Mesendoderm (in vitro differentiated cells): Measurements from ENCODE around the gene LYRM2.

Experiments used
- DNase-seq: peaks from one replicate; pipeline ENCODE4 v3.0.0; 2013
- H2AK5ac ChIP-seq: 2 replicates; pipeline ENCODE4 v1.6.1; 2013; ENCODE audit warnings: low read length, inconsistent platforms
- H2BK120ac ChIP-seq: 2 replicates; pipeline ENCODE4 v1.6.1; 2013; ENCODE audit warnings: low read depth, mild to moderate bottlenecking, low read length, moderate library complexity, mixed read lengths
- H2BK15ac ChIP-seq: replicated peaks from 2 replicates; pipeline ENCODE4 v1.6.1; 2013; ENCODE audit warnings: low read depth, mild to moderate bottlenecking, moderate library complexity
- H2BK5ac ChIP-seq: 2 replicates; pipeline ENCODE4 v1.6.1; 2013; ENCODE audit warnings: low read length, inconsistent platforms
- H3K18ac ChIP-seq: 2 replicates; pipeline ENCODE4 v1.6.1; 2013; ENCODE audit warnings: mild to moderate bottlenecking, low read length, mixed read lengths
- H3K23ac ChIP-seq: one replicate; pipeline ENCODE4 v1.6.1; 2013; ENCODE audit warnings: low read length
- H3K27ac ChIP-seq: 2 replicates; pipeline ENCODE4 v1.5.1; 2013; ENCODE audit warnings: low read depth, mild to moderate bottlenecking, inconsistent platforms, low read length, moderate library complexity
- H3K27me3 ChIP-seq: 2 replicates; pipeline ENCODE4 v1.6.1; 2013; ENCODE audit warnings: low read length, control low read depth, mild to moderate bottlenecking, inconsistent platforms; ENCODE audit not compliant: insufficient read depth, poor library complexity
- H3K36me3 ChIP-seq: 2 replicates; pipeline ENCODE4 v1.6.1; 2013; ENCODE audit warnings: low read length, inconsistent platforms; ENCODE audit not compliant: control insufficient read depth, insufficient read depth
- H3K4ac ChIP-seq: one replicate; pipeline ENCODE4 v1.6.1; 2013; ENCODE audit warnings: low read depth, mild to moderate bottlenecking, low read length, moderate library complexity
- H3K4me1 ChIP-seq: 2 replicates; pipeline ENCODE4 v1.6.1; 2013; ENCODE audit warnings: low read depth, low read length, inconsistent platforms; ENCODE audit not compliant: control insufficient read depth
- H3K4me2 ChIP-seq: 2 replicates; pipeline ENCODE4 v1.6.1; 2013; ENCODE audit warnings: low read length
- H3K4me3 ChIP-seq: 2 replicates; pipeline ENCODE4 v1.5.1; 2013; ENCODE audit warnings: mild to moderate bottlenecking, low read length
- H3K56ac ChIP-seq: one replicate; pipeline ENCODE4 v1.6.1; 2013; ENCODE audit warnings: low read length
- H3K79me1 ChIP-seq: 2 replicates; pipeline ENCODE4 v1.6.1; 2013; ENCODE audit warnings: low read length, inconsistent platforms
- H3K79me2 ChIP-seq: 2 replicates; pipeline ENCODE4 v1.6.1; 2013; ENCODE audit warnings: mild to moderate bottlenecking, low read length; ENCODE audit not compliant: control insufficient read depth, insufficient read depth
- H3K9ac ChIP-seq: 2 replicates; pipeline ENCODE4 v1.6.1; 2013; ENCODE audit warnings: low read length, inconsistent platforms
- H4K5ac ChIP-seq: one replicate; pipeline ENCODE4 v1.6.1; 2013; ENCODE audit warnings: low read length
- H4K8ac ChIP-seq: one replicate; pipeline ENCODE4 v1.6.1; 2013; ENCODE audit warnings: low read depth, mild to moderate bottlenecking, control low read depth, low read length, moderate library complexity
- WGBS: extraction: QIAGEN DNeasy Blood & Tissue Kit; methylation state at CpG from one replicate; pipeline ENCODE4 v1.1.7; 2013; ENCODE audit warnings: low lambda C conversion rate, missing lambda C conversion rate; ENCODE audit not compliant: insufficient coverage; ENCODE audit errors: extremely low coverage; 5-methylcytosine and 5-hydroxymethylcytosine counted together

Gene LYRM2

GRCh38 chr6:89660981-89661380 is 22.4 kb upstream of the LYRM2 start:
- no peak for DNase-seq
- Histone ChIP-seq H3K9ac (no peak overlapping the region), H3K4ac (no peak overlapping the region), H3K4me2 (no peak overlapping the region), H2AK5ac (no peak overlapping the region), H2BK15ac (no peak overlapping the region), H3K27me3 (no peaks in the 10 kb centered on the region), H3K36me3 (peaks cover 11% of the 10 kb centered on the region), H4K5ac (no peak overlapping the region), H3K27ac (no peak overlapping the region), H3K56ac (no peak overlapping the region), H3K79me2 (no peaks in the 10 kb centered on the region), H3K4me1 (no peaks in the 10 kb centered on the region), H3K4me3 (no peak overlapping the region), H3K23ac (no peak overlapping the region), H3K79me1 (no peaks in the 10 kb centered on the region), H4K8ac (no peak overlapping the region), H2BK120ac (no peak overlapping the region), H2BK5ac (no peak overlapping the region), H3K18ac (no peak overlapping the region)
- no CpG with 5 or more reads among the region's 4 CpGs for WGBS

GRCh38 chr6:89657445-89658158 is 19.1 kb upstream of the LYRM2 start:
- no peak overlapping the region for H3K27ac ChIP-seq
- no peak overlapping the region for H3K9ac ChIP-seq
- no peak overlapping the region for H3K18ac ChIP-seq
- no peak overlapping the region for H2BK5ac ChIP-seq
- no peak overlapping the region for H2BK120ac ChIP-seq
- no peaks in the 10 kb centered on the region for H3K79me1 ChIP-seq
- peaks cover 13% of the 10 kb centered on the region for H3K36me3 ChIP-seq
- no peak overlapping the region for H2AK5ac ChIP-seq
- no peak overlapping the region for H4K5ac ChIP-seq
- no peak overlapping the region for H3K4me3 ChIP-seq
- no CpG with 5 or more reads among the region's 13 CpGs for WGBS
- no peak overlapping the region for H3K4ac ChIP-seq
- no peak overlapping the region for H3K56ac ChIP-seq
- no peak overlapping the region for H3K4me2 ChIP-seq
- H3K23ac ChIP-seq = no peak overlapping the region
- DNase-seq = no peak
- H4K8ac ChIP-seq = no peak overlapping the region
- no peaks in the 10 kb centered on the region for H3K4me1 ChIP-seq
- no peak overlapping the region for H2BK15ac ChIP-seq
- no peaks in the 10 kb centered on the region for H3K79me2 ChIP-seq
- no peaks in the 10 kb centered on the region for H3K27me3 ChIP-seq

DNA sequence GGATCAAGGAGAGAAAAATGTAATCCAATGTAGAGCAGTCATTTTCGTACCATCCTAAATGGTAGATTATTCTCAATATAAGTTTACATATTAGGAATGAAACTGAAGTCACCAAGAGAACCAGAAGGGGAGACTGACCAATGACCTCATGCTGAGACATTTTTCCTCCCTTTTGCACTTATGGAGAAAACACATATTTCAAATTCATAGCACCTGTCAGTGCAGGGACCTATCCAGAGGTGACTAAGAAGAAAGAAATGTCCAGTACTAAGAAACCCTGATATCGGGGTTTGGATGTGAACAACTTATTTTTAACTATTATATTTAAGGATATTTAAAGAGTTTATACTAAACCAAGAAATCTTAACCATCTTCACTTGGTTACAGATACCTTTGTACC is 16.6 kb upstream of the LYRM2 start:
- Histone ChIP-seq H3K36me3 (peaks cover 13% of the 10 kb centered on the region), H3K27me3 (no peaks in the 10 kb centered on the region), H3K9ac (no peak overlapping the region), H3K79me2 (no peaks in the 10 kb centered on the region), H2BK5ac (no peak overlapping the region), H3K4me3 (no peak overlapping the region), H3K23ac (no peak overlapping the region), H2BK15ac (no peak overlapping the region), H3K18ac (no peak overlapping the region), H3K4me1 (no peaks in the 10 kb centered on the region), H2BK120ac (no peak overlapping the region), H3K79me1 (no peaks in the 10 kb centered on the region), H3K27ac (no peak overlapping the region), H3K4me2 (no peak overlapping the region), H2AK5ac (no peak overlapping the region), H4K5ac (no peak overlapping the region), H3K56ac (no peak overlapping the region), H3K4ac (no peak overlapping the region), H4K8ac (no peak overlapping the region)
- DNase-seq = no peak
- no CpG with 5 or more reads among the region's 2 CpGs for WGBS

GRCh38 chr6:89650579-89650978 is 12.0 kb upstream of the LYRM2 start:
- no peak overlapping the region for H3K27ac ChIP-seq
- no peak overlapping the region for H3K4me2 ChIP-seq
- no peak overlapping the region for H4K5ac ChIP-seq
- no peak overlapping the region for H3K4me3 ChIP-seq
- H3K56ac ChIP-seq = no peak overlapping the region
- no CpG with 5 or more reads among the region's 8 CpGs for WGBS
- peaks cover 11% of the 10 kb centered on the region for H3K36me3 ChIP-seq
- no peak for DNase-seq
- H2BK5ac ChIP-seq = no peak overlapping the region
- no peak overlapping the region for H2BK15ac ChIP-seq
- no peaks in the 10 kb centered on the region for H3K27me3 ChIP-seq
- no peak overlapping the region for H3K4ac ChIP-seq
- no peak overlapping the region for H3K18ac ChIP-seq
- H3K79me1 ChIP-seq = no peaks in the 10 kb centered on the region
- H3K4me1 ChIP-seq = no peaks in the 10 kb centered on the region
- no peak overlapping the region for H4K8ac ChIP-seq
- no peaks in the 10 kb centered on the region for H3K79me2 ChIP-seq
- no peak overlapping the region for H2BK120ac ChIP-seq
- no peak overlapping the region for H3K9ac ChIP-seq
- H3K23ac ChIP-seq = no peak overlapping the region
- no peak overlapping the region for H2AK5ac ChIP-seq

DNA sequence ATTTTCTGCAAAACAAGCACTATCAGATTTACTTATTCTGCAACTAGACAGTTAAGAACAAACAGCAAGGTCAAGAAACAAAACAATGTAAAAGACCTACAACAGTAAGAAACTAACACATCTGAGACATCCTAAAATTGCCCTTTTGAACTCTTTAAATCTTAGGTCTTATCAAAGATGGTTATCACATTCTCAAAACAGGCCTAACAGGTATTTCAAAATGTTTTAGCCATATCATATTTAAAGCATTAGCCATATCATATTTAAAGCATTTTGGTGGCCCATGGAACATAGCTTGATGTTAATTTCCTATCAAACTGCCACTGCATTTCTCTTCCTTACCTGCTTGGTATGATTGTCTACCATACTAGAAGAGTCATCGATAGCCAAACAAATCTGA is 11.1 kb upstream of the LYRM2 start:
- H3K4ac ChIP-seq = no peak overlapping the region
- no peaks in the 10 kb centered on the region for H3K4me1 ChIP-seq
- no peak overlapping the region for H4K5ac ChIP-seq
- H3K9ac ChIP-seq = no peak overlapping the region
- H3K4me3 ChIP-seq = no peak overlapping the region
- no peak overlapping the region for H2AK5ac ChIP-seq
- H3K79me2 ChIP-seq = no peaks in the 10 kb centered on the region
- no CpG with 5 or more reads among the region's 1 CpG for WGBS
- H3K79me1 ChIP-seq = no peaks in the 10 kb centered on the region
- H3K36me3 ChIP-seq = peaks cover 12% of the 10 kb centered on the region
- H3K27me3 ChIP-seq = no peaks in the 10 kb centered on the region
- no peak overlapping the region for H3K27ac ChIP-seq
- no peak overlapping the region for H2BK5ac ChIP-seq
- H3K23ac ChIP-seq = no peak overlapping the region
- no peak overlapping the region for H4K8ac ChIP-seq
- DNase-seq = no peak
- no peak overlapping the region for H3K18ac ChIP-seq
- H2BK15ac ChIP-seq = no peak overlapping the region
- H2BK120ac ChIP-seq = no peak overlapping the region
- H3K4me2 ChIP-seq = no peak overlapping the region
- no peak overlapping the region for H3K56ac ChIP-seq

GRCh38 chr6:89644864-89645263 is 6.3 kb upstream of the LYRM2 start:
- no peak overlapping the region for H3K18ac ChIP-seq
- no peak overlapping the region for H2BK5ac ChIP-seq
- H3K79me2 ChIP-seq = no peaks in the 10 kb centered on the region
- H2BK120ac ChIP-seq = no peak overlapping the region
- H3K56ac ChIP-seq = no peak overlapping the region
- no peak overlapping the region for H3K9ac ChIP-seq
- no peaks in the 10 kb centered on the region for H3K79me1 ChIP-seq
- H4K5ac ChIP-seq = no peak overlapping the region
- H3K4me2 ChIP-seq = no peak overlapping the region
- H3K27me3 ChIP-seq = no peaks in the 10 kb centered on the region
- no peaks in the 10 kb centered on the region for H3K4me1 ChIP-seq
- H4K8ac ChIP-seq = no peak overlapping the region
- H3K4ac ChIP-seq = no peak overlapping the region
- H2BK15ac ChIP-seq = no peak overlapping the region
- no peak overlapping the region for H3K27ac ChIP-seq
- H2AK5ac ChIP-seq = no peak overlapping the region
- peaks cover 14% of the 10 kb centered on the region for H3K36me3 ChIP-seq
- no CpG with 5 or more reads among the region's 4 CpGs for WGBS
- no peak overlapping the region for H3K4me3 ChIP-seq
- DNase-seq = no peak
- H3K23ac ChIP-seq = no peak overlapping the region
